PC-9 (cell line): ENCODE results near the gene C20orf204.

ENCODE experiments used
- CTCF ChIP-seq: fragments of 200-600 bp; sonication (generic); conservative IDR thresholded peaks from 2 replicates; pipeline ENCODE4 v1.6.1; 2017; ENCODE audit warnings: mixed run types, antibody characterized with exemption, mild to moderate bottlenecking, moderate library complexity
- EZH2 ChIP-seq: fragments of 200-600 bp; sonication (generic); IDR thresholded peaks from 2 replicates; pipeline ENCODE4 v1.8.0; 2017; ENCODE audit warnings: antibody characterized with exemption, low read depth

GRCh38 chr20:64049060-64049877, 13.3 kb downstream of the C20orf204 start, which contains the start of gene SOX18:
- TF ChIP-seq EZH2 (no peak), CTCF (no peak)
